ENCODE measurements around the gene NOTCH1.

Gene NOTCH1

DNA sequence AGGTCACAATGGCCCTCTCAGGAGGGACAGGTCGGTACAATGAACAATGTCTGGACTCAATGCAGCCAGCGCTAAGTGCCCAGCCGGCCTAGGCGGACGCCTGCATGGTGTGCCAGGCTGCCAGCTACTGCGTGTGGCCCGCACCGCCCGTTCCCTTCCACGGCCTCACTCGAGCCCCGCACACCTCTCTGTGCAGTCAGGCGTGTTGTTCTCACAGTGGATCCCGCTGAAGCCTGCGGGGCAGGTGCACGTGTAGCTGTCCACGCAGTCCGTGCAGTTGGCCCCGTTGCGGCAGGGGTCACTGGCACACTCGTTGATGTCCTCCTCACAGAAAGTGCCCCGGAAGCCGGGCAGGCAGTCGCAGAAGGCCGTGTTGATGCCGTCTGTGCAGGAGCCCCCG lies 36.3 kb downstream of the NOTCH1 start:
- DNase-seq (ENCODE audit: low read depth), result no peak
- no peak overlapping the region for H3K4me3 ChIP-seq (ENCODE audit: control insufficient read depth, low read depth, low read length)
- TF ChIP-seq, protein P1, sequence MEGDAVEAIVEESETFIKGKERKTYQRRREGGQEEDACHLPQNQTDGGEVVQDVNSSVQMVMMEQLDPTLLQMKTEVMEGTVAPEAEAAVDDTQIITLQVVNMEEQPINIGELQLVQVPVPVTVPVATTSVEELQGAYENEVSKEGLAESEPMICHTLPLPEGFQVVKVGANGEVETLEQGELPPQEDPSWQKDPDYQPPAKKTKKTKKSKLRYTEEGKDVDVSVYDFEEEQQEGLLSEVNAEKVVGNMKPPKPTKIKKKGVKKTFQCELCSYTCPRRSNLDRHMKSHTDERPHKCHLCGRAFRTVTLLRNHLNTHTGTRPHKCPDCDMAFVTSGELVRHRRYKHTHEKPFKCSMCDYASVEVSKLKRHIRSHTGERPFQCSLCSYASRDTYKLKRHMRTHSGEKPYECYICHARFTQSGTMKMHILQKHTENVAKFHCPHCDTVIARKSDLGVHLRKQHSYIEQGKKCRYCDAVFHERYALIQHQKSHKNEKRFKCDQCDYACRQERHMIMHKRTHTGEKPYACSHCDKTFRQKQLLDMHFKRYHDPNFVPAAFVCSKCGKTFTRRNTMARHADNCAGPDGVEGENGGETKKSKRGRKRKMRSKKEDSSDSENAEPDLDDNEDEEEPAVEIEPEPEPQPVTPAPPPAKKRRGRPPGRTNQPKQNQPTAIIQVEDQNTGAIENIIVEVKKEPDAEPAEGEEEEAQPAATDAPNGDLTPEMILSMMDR (IDR thresholded peaks at IDR 0.05; ENCODE audit: control insufficient read depth, insufficient read depth, low read depth, low read length, missing control alignments), result no peak

DNA sequence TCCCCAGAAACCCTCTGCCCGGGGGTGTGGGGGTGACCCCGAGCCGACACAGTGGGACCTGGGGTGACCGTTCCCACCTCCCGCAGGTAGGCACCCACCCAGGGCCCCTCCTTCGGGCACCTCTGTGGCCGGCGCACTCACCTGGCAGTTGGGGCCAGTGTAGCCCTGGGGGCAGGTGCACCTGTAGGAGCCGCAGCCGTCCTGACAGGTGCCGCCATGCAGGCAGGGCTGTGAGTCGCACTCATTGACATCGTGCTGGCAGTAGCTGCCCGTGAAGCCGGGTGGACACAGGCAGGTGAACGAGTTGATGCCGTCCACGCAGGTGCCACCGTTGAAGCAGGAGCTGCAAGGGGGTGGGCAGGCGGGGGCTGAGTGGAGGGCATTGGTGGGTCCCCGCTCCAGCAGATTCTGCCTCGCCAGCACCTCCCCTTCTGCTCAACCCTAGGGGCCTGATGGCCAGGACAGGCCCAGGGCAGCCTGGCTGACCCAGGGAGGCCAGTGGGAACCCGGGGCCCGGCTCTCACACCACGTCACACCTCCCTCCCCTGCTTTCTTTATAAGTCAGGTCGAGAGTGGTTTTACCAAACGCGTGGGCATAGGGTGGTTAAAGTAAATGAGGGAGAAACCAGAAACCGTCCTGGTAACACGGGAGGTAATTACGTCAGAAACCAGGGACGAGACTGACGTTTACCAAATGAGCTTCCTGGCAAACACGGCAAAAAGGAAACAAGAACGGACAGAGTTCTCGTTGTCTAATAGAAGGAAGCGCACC lies 36.9 kb downstream of the NOTCH1 start:
- DNase-seq (ENCODE audit: low read depth), result no peak
- H3K4me3 ChIP-seq (ENCODE audit: control insufficient read depth, low read depth, low read length), result no peak overlapping the region
- TF ChIP-seq, protein P1 (IDR thresholded peaks at IDR 0.05; ENCODE audit: control insufficient read depth, insufficient read depth, low read depth, low read length, missing control alignments), result no peak

DNA sequence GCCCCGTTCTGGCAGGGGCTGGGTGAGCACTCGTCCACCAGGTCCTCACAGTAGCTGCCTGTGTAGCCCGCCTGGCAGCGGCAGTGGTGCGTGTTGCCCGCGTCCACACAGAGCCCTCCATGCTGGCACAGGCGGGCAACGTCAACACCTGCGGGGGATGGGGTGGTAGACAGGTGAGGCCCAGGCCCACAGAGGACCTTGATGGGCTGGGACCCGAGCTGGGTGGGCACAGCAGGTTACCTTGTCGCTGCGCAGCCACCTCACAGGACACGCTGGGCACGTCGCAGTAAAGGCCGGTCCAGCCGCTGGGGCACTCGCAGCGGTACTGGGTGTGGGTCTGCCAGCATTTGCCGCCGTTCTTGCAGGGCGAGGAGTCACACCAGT lies 37.9 kb downstream of the NOTCH1 start:
- no peak for DNase-seq (ENCODE audit: low read depth)
- H3K4me3 ChIP-seq (ENCODE audit: control insufficient read depth, low read depth, low read length), result no peak overlapping the region
- TF ChIP-seq, protein P1 (IDR thresholded peaks at IDR 0.05; ENCODE audit: control insufficient read depth, insufficient read depth, low read depth, low read length, missing control alignments), result no peak

DNA sequence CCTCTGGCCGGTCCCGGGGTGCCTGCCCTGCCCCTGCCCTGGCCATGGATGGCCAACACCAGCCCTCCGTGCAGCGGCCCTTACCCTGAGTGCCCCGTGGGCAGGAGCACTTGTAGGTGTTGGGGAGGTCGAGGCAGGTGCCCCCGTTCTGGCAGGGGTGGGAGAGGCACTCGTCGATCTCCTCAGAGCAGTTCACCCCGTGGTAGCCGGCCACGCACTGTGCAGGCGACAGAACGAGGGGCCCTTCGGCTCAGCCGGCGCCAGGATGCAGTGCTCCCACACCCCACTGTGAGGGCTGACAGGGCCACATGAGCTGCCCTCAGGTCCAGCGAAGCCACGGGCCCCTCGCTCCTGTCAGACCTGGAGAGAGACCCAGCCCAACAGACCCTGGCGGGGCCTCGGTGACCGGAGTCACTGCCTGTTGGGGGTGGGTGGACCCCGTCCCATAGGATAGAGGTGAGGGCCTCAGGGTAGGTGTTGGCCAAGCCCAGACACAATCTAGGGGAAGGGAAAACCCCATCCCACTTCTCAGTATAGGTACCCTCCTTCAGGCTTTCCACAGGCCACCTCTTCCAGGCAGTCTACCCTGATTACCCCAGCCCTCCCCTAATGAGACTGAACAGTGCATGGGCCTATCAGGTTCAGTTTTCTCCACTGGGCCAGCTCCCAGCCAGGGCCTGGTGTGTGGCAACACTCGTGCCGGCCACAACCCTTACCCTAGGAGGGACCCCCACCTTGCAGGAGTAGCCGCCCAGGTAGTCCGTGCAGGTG lies 38.4 kb downstream of the NOTCH1 start:
- DNase-seq (ENCODE audit: low read depth), result no peak
- H3K4me3 ChIP-seq (ENCODE audit: control insufficient read depth, low read depth, low read length), result no peak overlapping the region
- TF ChIP-seq, protein P1 (IDR thresholded peaks at IDR 0.05; ENCODE audit: control insufficient read depth, insufficient read depth, low read depth, low read length, missing control alignments), result no peak

DNA sequence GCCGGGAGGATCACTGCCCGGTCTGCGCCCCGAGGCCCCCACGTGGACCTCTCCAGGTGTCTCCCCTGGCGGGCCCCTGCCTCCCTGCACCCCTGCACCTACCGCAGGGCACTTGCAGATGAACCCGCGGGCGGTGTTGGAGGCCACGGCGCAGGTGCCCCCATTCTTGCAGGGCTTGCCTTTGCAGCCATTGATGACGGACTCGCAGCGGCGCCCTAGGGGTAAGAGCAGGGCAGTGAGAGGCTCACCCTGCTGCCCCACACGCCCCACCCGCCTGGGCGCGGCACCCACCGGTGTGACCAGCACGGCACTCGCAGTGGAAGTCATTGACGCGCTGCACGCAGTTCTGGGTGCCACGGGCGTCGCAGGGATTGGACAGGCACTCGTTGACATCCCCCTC lies 39.4 kb downstream of the NOTCH1 start:
- no peak overlapping the region for H3K4me3 ChIP-seq (ENCODE audit: control insufficient read depth, low read depth, low read length)
- TF ChIP-seq, protein P1 (IDR thresholded peaks at IDR 0.05; ENCODE audit: control insufficient read depth, insufficient read depth, low read depth, low read length, missing control alignments), result no peak
- no peak for DNase-seq (ENCODE audit: low read depth)

DNA sequence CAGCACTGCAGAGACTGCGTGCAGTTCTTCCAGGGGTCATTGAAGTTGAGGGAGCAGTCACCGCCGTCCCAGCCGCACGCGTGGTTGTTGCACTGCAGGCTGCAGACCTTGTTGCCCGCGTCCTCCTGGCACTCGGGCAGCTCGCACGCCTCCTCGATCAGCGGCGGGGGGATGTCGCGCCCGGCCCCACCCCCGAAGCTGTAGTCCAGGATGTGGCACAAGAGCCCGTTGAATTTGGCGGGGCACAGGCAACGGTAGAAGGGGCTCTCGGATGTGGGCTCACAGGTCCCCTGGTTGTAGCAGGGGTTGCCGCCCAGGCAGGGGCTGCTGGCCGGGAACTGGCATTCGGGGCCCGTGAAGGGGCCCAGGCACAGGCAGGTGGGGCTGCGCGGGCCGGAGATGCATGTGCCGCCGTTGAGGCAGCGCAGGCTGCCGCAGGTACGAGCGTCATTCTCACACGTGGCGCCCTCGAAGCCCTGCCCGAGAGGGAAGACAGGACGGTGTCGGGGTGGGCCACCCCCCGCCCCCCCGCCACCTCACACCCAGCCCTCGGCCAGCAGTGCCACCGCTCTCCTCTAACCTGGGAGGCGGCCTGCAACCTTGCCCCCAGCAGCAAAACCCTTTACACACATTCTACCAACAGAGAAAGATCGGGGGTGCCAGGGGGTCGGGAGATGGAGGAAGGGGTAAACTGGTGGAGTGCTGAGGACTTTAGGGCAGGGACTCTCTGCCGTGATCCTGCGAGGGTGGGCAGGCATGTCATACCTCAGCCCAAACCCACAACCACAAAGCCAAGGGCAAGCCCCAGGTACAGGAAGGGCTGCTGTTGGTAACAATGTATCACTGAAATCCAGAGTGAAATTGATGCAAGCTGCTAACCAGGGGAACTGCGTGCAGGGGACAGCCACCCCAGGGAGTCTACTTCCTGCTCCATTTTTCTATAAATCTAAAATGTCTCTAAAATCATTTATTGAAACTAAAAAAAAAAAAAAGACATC lies 40.1 kb downstream of the NOTCH1 start:
- no peak for DNase-seq (ENCODE audit: low read depth)
- H3K4me3 ChIP-seq (ENCODE audit: control insufficient read depth, low read depth, low read length), result no peak overlapping the region
- TF ChIP-seq, protein P1 (IDR thresholded peaks at IDR 0.05; ENCODE audit: control insufficient read depth, insufficient read depth, low read depth, low read length, missing control alignments), result no peak

Data from AG09309 (cell line).